ELR (cell line): ENCODE results near the gene SKA2.
A peak's percentile ranks its signal among the peaks of the same experiment; 100 is the strongest.
"Not testable (repeated sequence)": the region's sequence is repeated elsewhere in the genome, so short reads cannot be mapped to it uniquely, and the experiment has no call there.

ENCODE experiments used
- DNase-seq: peaks from one replicate; pipeline ENCODE4 v3.0.0-alpha.2; 2015; ENCODE audit warnings: low read depth

The SKA2 gene

GRCh38 chr17:59151591-59151990 is 3.4 kb downstream of the SKA2 start:
- no peak for DNase-seq

DNA sequence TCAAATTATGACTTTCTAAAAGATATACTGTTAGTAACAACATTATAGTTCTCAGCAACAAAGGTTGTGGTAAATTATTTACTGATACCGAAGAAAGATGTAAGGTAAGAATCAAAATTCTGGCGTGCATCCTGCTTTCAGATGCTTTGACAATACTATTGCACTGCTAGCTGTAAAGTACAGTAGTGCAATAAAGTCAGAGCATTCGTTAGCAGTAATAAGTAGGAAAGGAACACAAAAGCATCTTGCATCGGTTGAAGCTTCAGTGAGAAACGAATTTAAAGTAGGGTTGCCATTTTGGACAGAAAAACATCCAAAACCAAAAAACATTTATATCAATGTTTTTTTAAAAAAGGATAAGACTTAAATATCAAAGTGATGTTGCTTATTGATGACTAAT is 4.0 kb downstream of the SKA2 start:
- no peak for DNase-seq

- peak; percentile 59 for DNase-seq
These were observed 5.0 kb downstream of the SKA2 start for GRCh38 chr17:59149841-59150511.

DNA sequence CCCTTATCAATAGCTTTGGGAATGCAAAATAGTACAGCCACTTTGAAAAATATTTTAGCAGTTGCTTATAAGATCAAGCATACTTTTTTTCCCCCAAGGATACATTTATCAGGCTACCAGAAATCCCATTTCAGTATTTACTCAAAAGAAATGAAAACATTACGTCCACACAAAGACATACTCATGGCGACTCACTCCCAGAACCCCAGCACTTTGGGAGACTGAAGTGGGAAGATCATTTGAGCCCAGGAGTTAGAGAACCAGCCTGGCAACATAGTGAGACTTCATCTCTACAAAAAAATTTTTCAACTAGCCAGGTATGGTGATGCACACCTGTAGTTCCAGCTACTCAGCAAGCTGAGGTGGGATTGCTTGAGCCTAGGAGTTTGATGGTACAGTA is 5.9 kb downstream of the SKA2 start:
- DNase-seq: peak; percentile 78

GRCh38 chr17:59145571-59146096 is 9.4 kb downstream of the SKA2 start:
- DNase-seq: no peak

GRCh38 chr17:59141860-59142259 is 13.1 kb downstream of the SKA2 start:
- no peak for DNase-seq

DNA sequence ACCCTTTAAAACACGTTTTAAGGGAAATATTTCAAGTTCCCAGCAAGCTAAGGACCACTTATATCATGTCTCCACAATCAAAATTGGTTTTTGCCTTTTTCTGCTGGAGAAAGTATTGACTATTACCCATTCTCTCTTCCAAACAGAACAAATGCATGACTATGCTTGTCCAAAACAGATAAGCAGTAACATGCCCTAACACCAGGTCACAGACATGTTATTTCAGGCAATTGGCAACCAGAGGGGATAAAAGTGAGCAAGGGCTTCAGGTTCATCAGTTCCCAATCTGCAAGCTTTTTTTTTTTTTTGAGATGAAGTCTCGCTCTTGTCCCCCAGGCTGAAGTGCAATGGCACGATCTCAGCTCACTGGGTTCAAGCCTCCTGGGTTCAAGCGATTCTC is 15.0 kb downstream of the SKA2 start:
- no peak for DNase-seq

- DNase-seq: not testable (repeated sequence)
These were observed 16.6 kb downstream of the SKA2 start for GRCh38 chr17:59138339-59138738.

DNA sequence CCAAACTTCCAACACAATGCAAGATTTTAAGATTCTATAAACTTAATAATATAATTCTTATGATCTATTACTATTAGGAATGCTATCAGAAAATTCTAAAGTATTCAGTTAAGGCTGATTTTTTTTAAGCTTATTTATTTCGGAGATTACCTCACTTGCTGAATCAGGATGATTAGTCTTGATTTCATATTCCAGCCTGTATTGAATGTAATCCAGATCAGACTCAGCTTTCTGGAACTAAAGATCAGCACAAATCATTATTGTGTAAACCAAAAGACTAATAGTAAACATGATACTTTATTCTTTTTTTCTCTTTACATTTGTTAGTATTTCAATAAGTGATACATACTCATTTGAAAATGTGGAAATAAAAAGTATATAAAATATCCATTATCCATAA is 23.9 kb downstream of the SKA2 start:
- no peak for DNase-seq

- DNase-seq: no peak
These were observed 25.2 kb downstream of the SKA2 start for GRCh38 chr17:59129814-59130213.

DNA sequence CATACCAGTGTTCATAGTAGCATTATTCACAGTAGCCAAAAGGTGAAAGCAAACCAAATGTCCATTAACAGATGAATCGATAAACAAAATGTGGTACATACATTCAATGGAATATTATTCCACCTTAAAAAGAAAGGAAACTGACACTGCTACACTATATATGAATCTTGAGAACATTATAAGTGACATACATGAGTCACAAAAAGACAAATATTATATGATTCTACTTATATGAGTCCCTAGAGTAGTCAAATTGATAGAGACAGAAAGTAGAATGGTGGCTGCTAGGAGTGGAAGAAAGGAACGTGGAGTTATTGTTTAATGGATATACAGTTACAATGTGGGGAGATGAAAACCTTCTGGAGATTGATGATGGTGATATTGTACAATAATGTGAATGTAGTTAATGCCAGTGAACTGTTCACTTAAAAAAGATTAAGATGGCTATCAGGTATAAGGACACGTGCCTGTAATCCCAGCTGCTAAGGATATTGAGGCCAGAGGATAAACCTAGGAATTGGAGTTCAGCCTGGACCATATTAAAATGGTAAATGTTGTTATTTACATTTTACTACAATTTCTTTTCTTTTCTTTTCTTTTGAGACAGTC is 28.1 kb downstream of the SKA2 start:
- DNase-seq: no peak

- DNase-seq: no peak
These were observed 30.3 kb downstream of the SKA2 start for GRCh38 chr17:59124665-59125064.

- DNase-seq: no peak
These were observed 33.0 kb downstream of the SKA2 start for GRCh38 chr17:59121901-59122480.

DNA sequence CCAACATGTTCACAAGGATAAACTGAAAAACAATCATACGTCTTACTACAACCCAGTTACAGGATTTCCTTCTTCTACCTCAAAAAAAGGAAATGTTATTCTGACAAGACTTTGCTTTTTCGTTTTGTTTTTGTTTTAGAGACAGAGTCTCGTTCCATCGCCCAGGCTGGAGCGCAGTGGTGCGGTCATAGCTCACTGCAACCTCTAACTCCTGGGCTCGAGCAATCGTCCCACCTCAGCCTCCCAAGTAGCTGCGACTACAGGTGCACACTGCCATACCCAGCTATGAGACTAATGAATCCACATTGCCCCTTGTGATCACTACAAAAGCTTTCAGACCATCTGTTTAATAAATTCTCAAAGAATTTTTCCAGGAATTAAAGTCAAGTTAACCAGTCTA is 39.5 kb downstream of the SKA2 start:
- DNase-seq: no peak

GRCh38 chr17:59111539-59111938 is 43.4 kb downstream of the SKA2 start:
- no peak for DNase-seq

DNA sequence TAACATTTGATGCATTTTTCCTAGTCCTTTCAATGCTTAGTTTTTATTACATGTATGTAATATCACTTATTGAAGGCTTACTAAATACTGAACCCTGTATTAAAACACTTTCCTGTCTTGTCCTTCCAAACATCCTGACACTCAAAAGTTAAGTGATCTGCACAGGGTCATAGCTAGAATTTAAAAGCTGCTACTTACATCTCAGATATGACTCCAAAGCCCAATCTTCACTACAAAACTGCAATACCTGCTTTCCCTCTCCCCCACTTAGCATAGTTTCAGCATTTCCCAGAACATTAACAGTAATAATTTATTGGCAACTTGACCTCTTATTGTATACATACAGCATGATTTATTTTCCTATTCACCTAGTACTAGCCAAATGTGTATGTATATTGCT is 44.0 kb downstream of the SKA2 start:
- DNase-seq: no peak

- DNase-seq: peak; percentile 10
These were observed 46.4 kb downstream of the SKA2 start for GRCh38 chr17:59108400-59109102.

- DNase-seq: no peak
These were observed 47.7 kb downstream of the SKA2 start for GRCh38 chr17:59107306-59107670.

GRCh38 chr17:59106463-59107305 is 48.3 kb downstream of the SKA2 start, which contains the start of gene TRIM37:
TSS of gene TRIM37 (minus strand) at chr17:59106880. CDS start at chr17:59106461, 419 bp downstream.
- DNase-seq: peak; percentile 100

GRCh38 chr17:59105852-59106462 is 49.0 kb downstream of the SKA2 start:
- DNase-seq: peak; percentile 69

GRCh38 chr17:59101178-59101577 is 53.8 kb downstream of the SKA2 start:
- no peak for DNase-seq
